DND-41 (cell line): ENCODE data around the gene FAM98B.

Experiments used
- EZH2 ChIP-seq: IDR thresholded peaks from 3 replicates; pipeline ENCODE4 v1.6.1; 2012; ENCODE audit warnings: borderline replicate concordance, low read depth, mild to moderate bottlenecking, moderate library complexity, low read length, inconsistent platforms; ENCODE audit not compliant: severe bottlenecking
- TF ChIP-seq, protein P1 (sequence below): IDR thresholded peaks from 2 replicates; pipeline ENCODE4 v1.5.1; 2012; ENCODE audit warnings: borderline replicate concordance, low read length, moderate library complexity, mild to moderate bottlenecking; ENCODE audit not compliant: poor library complexity, severe bottlenecking; ENCODE audit errors: extremely low read depth

DNA sequence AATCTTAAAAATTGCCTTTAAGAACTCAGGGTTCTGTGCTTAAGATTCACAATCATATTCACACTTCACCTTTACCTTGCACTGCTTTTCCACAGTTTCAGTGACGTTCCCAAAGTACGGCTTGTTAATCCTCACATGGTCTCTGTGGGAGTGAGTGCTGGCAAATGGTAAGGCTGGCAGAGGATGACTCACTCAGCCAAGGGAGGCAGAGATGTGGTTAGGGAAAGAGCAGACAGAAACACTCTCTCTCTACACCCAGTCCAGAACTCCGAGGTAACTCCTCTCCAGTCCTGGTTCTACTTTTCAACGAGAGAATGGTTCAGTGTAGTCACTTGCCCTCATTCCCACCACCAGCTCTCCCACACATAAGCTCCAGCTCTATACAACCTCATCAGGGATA, 77.6 kb downstream of the FAM98B start:
- TF ChIP-seq, protein P1, sequence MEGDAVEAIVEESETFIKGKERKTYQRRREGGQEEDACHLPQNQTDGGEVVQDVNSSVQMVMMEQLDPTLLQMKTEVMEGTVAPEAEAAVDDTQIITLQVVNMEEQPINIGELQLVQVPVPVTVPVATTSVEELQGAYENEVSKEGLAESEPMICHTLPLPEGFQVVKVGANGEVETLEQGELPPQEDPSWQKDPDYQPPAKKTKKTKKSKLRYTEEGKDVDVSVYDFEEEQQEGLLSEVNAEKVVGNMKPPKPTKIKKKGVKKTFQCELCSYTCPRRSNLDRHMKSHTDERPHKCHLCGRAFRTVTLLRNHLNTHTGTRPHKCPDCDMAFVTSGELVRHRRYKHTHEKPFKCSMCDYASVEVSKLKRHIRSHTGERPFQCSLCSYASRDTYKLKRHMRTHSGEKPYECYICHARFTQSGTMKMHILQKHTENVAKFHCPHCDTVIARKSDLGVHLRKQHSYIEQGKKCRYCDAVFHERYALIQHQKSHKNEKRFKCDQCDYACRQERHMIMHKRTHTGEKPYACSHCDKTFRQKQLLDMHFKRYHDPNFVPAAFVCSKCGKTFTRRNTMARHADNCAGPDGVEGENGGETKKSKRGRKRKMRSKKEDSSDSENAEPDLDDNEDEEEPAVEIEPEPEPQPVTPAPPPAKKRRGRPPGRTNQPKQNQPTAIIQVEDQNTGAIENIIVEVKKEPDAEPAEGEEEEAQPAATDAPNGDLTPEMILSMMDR = no peak
- TF ChIP-seq EZH2 = no peak
